Body of pancreas (tissue), 4 donors: ENCODE data around the gene NDUFB2. TPM values are rescaled to one million over a fixed set of nuclear protein-coding genes. Genes with fewer than 3 reads are reported as not detected.
"Not testable (repeated sequence)": the region's sequence is repeated elsewhere in the genome, so short reads cannot be mapped to it uniquely, and the experiment has no call there.

Experiments
- ATAC-seq: fragments of 150-250 bp; one replicate; pipeline ENCODE4 v1.9.1; 2016
- DNase-seq, 4 donors: peaks; one replicate each; pipeline ENCODE4 v3.0.0-alpha.2; 2019
- H3K27ac ChIP-seq, 4 donors: fragments of 200-600 bp; sonication (generic); 1 replicate in 3 of 4; 2 replicates in 1 of 4; pipeline versions ENCODE4 v1.5.1 to v1.6.1; 2016 to 2019; ENCODE audit warnings: mild to moderate bottlenecking in 1 of 4, mixed read lengths in 1 of 4, moderate library complexity in 1 of 4
- H3K27me3 ChIP-seq, 2 donors: fragments of 200-600 bp; sonication (generic); one replicate each; pipeline ENCODE4 v1.6.0; 2016; ENCODE audit warnings: mild to moderate bottlenecking in 1 of 2
- H3K36me3 ChIP-seq, 2 donors: fragments of 200-600 bp; sonication (generic); replicated peaks in 1 of 2; 2 replicates each; pipeline ENCODE4 v1.5.1; 2016; ENCODE audit warnings: low read depth in 2 of 2; ENCODE audit not compliant: insufficient read depth in 1 of 2
- H3K4me1 ChIP-seq: fragments of 200-600 bp; sonication (generic); one replicate; pipeline ENCODE4 v1.6.0; 2016
- H3K4me3 ChIP-seq, 2 donors: fragments of 200-600 bp; sonication (generic); 1 replicate in 1 of 2; 2 replicates in 1 of 2; pipeline ENCODE4 v1.5.1; 2016 to 2019
- H3K9me3 ChIP-seq, 3 donors: fragments of 200-600 bp; sonication (generic); 1 replicate in 2 of 3; 2 replicates in 1 of 3; pipeline ENCODE4 v1.5.1; 2016
- CTCF ChIP-seq, 7 experiments: fragments of 450-650 bp in 4 of 7; fragments of 200-600 bp in 3 of 7; sonication (generic) in 3 of 7; IDR thresholded peaks; one replicate each; pipeline ENCODE4 v1.5.1; 2016 to 2019; ENCODE audit warnings: antibody characterized with exemption in 7 of 7
- POLR2A ChIP-seq, 3 donors: fragments of 450-650 bp; IDR thresholded peaks; one replicate each; pipeline ENCODE4 v1.6.1; 2016; ENCODE audit warnings: antibody characterized with exemption in 3 of 3, mild to moderate bottlenecking in 2 of 3
- WGBS, 2 donors: methylation state at CpG; one replicate each; pipeline ENCODE4 v1.1.5; 2017; 5-methylcytosine and 5-hydroxymethylcytosine counted together
- intact Hi-C: fragments of 100-400 bp; cut with DNase I; formaldehyde crosslinking; loops from one replicate; pipeline ENCODE4 v1.15.1; 2023
- total RNA-seq, 2 donors: library from RNA; depleted of rRNA; stranded (reverse); fragments of >200 nt; gene quantifications; one replicate each; pipeline ENCODE4 v1.1.0, GENCODE V29; 2016

NDUFB2 gene
- total RNA-seq, 2 donors from 2014 or later: 61.0 to 140 TPM

GRCh38 chr7:140686921-140687320, 9.6 kb upstream of the NDUFB2 start:
- Histone ChIP-seq H3K9me3 (no peaks in the 10 kb centered on the region), H3K27me3 (no peaks in the 10 kb centered on the region), H3K4me3 (no peak overlapping the region), H3K4me1 (no peaks in the 10 kb centered on the region), H3K36me3 (peaks cover 0 to 3% of the 10 kb centered on the region in 2 donors), H3K27ac (no peak overlapping the region)
- DNase-seq (no peak), ATAC-seq (no peak)
- TF ChIP-seq POLR2A (IDR thresholded peaks at IDR 0.05) (no peak), CTCF (IDR thresholded peaks at IDR 0.05) (no peak)
- 79 to 90% methylated on average over 4 to 11 of the region's 11 CpGs for WGBS, 2 donors
- intact Hi-C loops: no loop called here

DNA sequence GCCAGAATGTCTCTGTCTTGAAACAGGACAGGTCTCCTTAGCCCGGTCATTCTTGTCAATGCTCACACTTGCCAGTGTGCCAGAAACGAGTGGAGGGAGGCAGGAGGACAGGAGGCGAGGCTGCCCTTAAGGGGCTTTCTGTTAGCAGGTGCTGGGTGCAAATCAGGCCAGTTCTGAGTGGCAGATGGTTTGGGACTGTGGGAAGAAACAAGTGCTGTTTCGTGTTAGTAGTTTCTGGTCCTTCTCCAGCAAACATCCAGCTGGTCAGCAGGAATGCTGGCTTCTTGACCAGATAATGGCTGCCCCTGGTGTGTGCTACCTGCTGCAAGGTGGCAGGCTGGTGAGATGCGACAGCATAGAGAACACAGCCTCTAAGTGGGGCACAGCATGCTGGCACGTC, 8.2 kb upstream of the NDUFB2 start:
- intact Hi-C loops: no loop called here
- WGBS, 2 donors: 78 to 92% methylated on average over 5 to 6 of the region's 6 CpGs
- no peak overlapping the region for H3K27ac ChIP-seq
- no peak overlapping the region for H3K4me3 ChIP-seq
- no peaks in the 10 kb centered on the region for H3K4me1 ChIP-seq
- no peaks in the 10 kb centered on the region for H3K9me3 ChIP-seq
- ATAC-seq (no peak), DNase-seq (no peak)
- no peaks in the 10 kb centered on the region for H3K27me3 ChIP-seq
- no peak for TF ChIP-seq POLR2A (IDR thresholded peaks at IDR 0.05)
- no peak for TF ChIP-seq CTCF (IDR thresholded peaks at IDR 0.05)
- peaks cover 0 to 3% of the 10 kb centered on the region in 2 donors for H3K36me3 ChIP-seq

DNA sequence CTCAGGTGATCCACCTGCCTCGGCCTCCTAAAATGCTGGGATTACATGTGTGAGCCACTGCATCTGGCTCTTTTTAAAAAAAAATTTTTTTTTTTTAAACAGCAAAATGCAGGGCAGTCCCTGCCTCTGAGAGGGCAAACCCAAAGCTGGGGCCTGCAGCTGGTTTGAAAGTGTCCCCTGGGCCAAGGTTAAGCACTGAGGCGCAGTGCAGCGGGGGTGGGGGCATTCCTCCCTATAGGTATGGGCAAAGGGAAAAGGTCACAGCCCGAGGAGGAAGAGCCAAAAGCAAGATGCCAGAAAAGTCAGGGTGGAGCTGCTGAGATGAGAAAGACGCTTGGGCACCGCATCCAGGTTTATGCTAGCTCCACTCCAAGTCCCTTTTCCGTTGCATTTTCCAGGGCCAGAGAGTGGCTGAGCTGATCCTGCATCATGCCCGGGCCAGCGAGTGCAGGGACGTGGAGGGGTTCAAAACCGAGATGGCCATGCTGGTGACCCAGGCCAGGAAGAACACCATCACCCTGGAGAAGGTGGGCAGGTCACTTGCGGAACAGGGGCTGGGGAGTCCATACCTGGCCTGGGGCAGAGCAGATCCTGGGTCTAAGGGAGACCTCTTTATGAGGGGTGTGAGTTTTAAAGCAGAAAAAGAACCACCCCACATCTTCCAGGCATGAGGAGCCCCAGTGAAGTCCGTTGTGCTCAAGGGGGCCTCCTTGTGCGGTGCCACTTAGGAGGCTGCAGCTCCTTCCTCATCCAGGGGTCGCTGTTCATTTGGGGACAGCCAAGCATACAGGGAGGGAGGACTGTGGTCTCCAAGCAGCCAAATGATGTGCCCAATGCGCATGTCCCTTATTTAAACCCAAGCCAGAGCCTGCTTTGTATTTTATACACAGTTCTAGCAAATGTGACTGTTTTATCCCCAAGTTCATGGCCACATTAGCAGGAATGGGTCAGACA, 7.0 kb upstream of the NDUFB2 start:
- ATAC-seq (no peak), DNase-seq (no peak)
- H3K4me3 ChIP-seq: no peak overlapping the region
- intact Hi-C loops: no loop called here
- H3K27me3 ChIP-seq: no peaks in the 10 kb centered on the region
- H3K27ac ChIP-seq: no peak overlapping the region
- peaks cover 0 to 3% of the 10 kb centered on the region in 2 donors for H3K36me3 ChIP-seq
- H3K9me3 ChIP-seq: no peaks in the 10 kb centered on the region
- H3K4me1 ChIP-seq: no peaks in the 10 kb centered on the region
- 86 to 91% methylated on average over 16 of the region's 16 CpGs for WGBS, 2 donors
- no peak for TF ChIP-seq POLR2A (IDR thresholded peaks at IDR 0.05)
- no peak for TF ChIP-seq CTCF (IDR thresholded peaks at IDR 0.05)

- Histone ChIP-seq H3K27ac (no peak overlapping the region), H3K4me1 (peaks cover 5% of the 10 kb centered on the region), H3K9me3 (no peaks in the 10 kb centered on the region), H3K4me3 (no peak overlapping the region), H3K36me3 (peaks cover 0 to 3% of the 10 kb centered on the region in 2 donors), H3K27me3 (no peaks in the 10 kb centered on the region)
- no peak for DNase-seq
- intact Hi-C loops: no loop called here
- ATAC-seq: no peak
- WGBS, 2 donors: 84 to 86% methylated on average over 11 to 12 of the region's 12 CpGs
- TF ChIP-seq CTCF (IDR thresholded peaks at IDR 0.05) (no peak), POLR2A (IDR thresholded peaks at IDR 0.05) (no peak)
These were observed 5.0 kb upstream of the NDUFB2 start for GRCh38 chr7:140691376-140692045.

- H3K27me3 ChIP-seq, H3K9me3 ChIP-seq, H3K36me3 ChIP-seq, H3K27ac ChIP-seq, intact Hi-C loops, DNase-seq, H3K4me3 ChIP-seq, ATAC-seq: not testable (repeated sequence)
- 93 to 96% methylated on average over 9 to 10 of the region's 10 CpGs for WGBS, 2 donors
- H3K4me1 ChIP-seq: peaks cover 17% of the 10 kb centered on the region
These were observed 2.7 kb upstream of the NDUFB2 start for GRCh38 chr7:140693849-140694248.
